ENCODE measurements around the gene ADAMTSL3. TPM values are rescaled to one million over a fixed set of nuclear protein-coding genes. Genes with fewer than 3 reads are reported as not detected.

ADAMTSL3 gene
- polyA plus RNA-seq, 1 donor from 2014 or later, result 0.51 TPM

DNA sequence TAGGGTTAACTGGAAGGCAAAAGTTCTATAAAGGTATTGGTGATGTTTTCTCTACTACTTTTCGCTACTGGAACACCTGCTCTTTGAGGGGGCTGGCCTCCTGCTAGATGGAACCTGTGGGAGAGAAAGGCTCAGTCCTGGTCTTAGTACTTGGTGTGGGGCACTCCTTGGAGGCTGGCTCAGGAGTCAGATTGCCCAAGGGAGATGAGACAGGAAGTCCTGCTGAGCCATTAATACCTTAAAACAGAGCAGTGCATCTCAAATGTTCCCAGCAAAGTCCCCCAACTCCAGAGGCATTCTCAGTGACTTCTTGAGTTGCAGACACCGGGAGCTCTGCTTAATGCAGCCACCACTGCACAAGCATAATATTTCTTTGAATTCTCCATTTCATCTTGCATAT lies 3.1 kb upstream of the ADAMTSL3 start:
- Histone ChIP-seq H2AFZ (ENCODE audit: low read depth, low read length) (no peak overlapping the region), H3K9ac (ENCODE audit: low read length) (no peak overlapping the region), H3K9me2 (ENCODE audit: insufficient read depth, low read length) (no peaks in the 10 kb centered on the region), H3K9me3 (ENCODE audit: low read length) (peaks cover 9% of the 10 kb centered on the region), H4K20me1 (ENCODE audit: insufficient read depth) (no peaks in the 10 kb centered on the region), H3K4me3 (ENCODE audit: low read length) (no peak overlapping the region), H3K27ac (ENCODE audit: low read length) (no peak overlapping the region), H3K79me2 (replicated peaks; ENCODE audit: insufficient read depth, low read length) (no peaks in the 10 kb centered on the region), H3K36me3 (ENCODE audit: insufficient read depth, low read length) (no peaks in the 10 kb centered on the region), H3K27me3 (ENCODE audit: insufficient read depth, low read depth, low read length) (peaks cover 45% of the 10 kb centered on the region), H3K4me2 (ENCODE audit: low read length) (no peak overlapping the region), H3F3A (ENCODE audit: insufficient read depth, low read length, poor library complexity, severe bottlenecking) (no peaks in the 10 kb centered on the region)
- TF ChIP-seq EZH2 (IDR thresholded peaks at IDR 0.05; ENCODE audit: borderline replicate concordance, insufficient read depth, low read length, poor library complexity, severe bottlenecking), result no peak
- TF ChIP-seq EP300 (conservative IDR thresholded peaks at IDR 0.05; ENCODE audit: poor library complexity, severe bottlenecking), result no peak
- TF ChIP-seq CTCF (IDR thresholded peaks at IDR 0.05; ENCODE audit: poor library complexity, severe bottlenecking), result no peak
- TF ChIP-seq REST (IDR thresholded peaks at IDR 0.05; ENCODE audit: borderline replicate concordance), result no peak
- TF ChIP-seq MXI1 (conservative IDR thresholded peaks at IDR 0.05; ENCODE audit: poor library complexity, severe bottlenecking), result no peak
- TF ChIP-seq SMC3 (conservative IDR thresholded peaks at IDR 0.05; ENCODE audit: poor library complexity), result no peak
- TF ChIP-seq RAD21 (conservative IDR thresholded peaks at IDR 0.05), result no peak
- TF ChIP-seq TAF1 (IDR thresholded peaks at IDR 0.05; ENCODE audit: low read depth), result no peak
- no peak for TF ChIP-seq POLR2AphosphoS5 (IDR thresholded peaks at IDR 0.05)

DNA sequence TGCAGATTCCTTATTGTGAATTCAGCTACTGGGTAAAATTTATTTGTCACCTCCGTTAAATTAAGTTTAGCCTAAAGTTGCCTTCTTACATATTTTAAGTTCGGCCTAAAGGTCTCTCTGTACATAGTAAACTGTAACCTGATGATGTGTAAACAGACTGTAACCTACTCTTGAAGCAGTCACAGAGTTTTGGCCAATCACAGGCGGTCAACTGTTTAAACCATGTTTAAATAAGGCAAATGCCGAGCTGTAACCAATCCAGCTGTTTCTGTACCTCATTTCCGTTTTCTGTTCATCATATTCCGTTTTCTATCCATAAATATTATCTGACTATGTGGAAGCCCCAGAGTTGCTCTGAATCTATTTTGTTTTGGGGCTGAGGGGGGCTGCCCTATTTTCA lies 2.4 kb upstream of the ADAMTSL3 start:
- Histone ChIP-seq H3K9me2 (ENCODE audit: insufficient read depth, low read length) (no peaks in the 10 kb centered on the region), H3K27me3 (ENCODE audit: insufficient read depth, low read depth, low read length) (peaks cover 52% of the 10 kb centered on the region), H3K79me2 (replicated peaks; ENCODE audit: insufficient read depth, low read length) (no peaks in the 10 kb centered on the region), H4K20me1 (ENCODE audit: insufficient read depth) (no peaks in the 10 kb centered on the region), H3K4me2 (ENCODE audit: low read length) (no peak overlapping the region), H3K4me3 (ENCODE audit: low read length) (no peak overlapping the region), H3F3A (ENCODE audit: insufficient read depth, low read length, poor library complexity, severe bottlenecking) (no peaks in the 10 kb centered on the region), H3K9ac (ENCODE audit: low read length) (no peak overlapping the region), H2AFZ (ENCODE audit: low read depth, low read length) (no peak overlapping the region), H3K27ac (ENCODE audit: low read length) (no peak overlapping the region), H3K9me3 (ENCODE audit: low read length) (peaks cover 9% of the 10 kb centered on the region), H3K36me3 (ENCODE audit: insufficient read depth, low read length) (no peaks in the 10 kb centered on the region)
- TF ChIP-seq EZH2 (IDR thresholded peaks at IDR 0.05; ENCODE audit: borderline replicate concordance, insufficient read depth, low read length, poor library complexity, severe bottlenecking) (no peak), POLR2AphosphoS5 (IDR thresholded peaks at IDR 0.05) (no peak), EP300 (conservative IDR thresholded peaks at IDR 0.05; ENCODE audit: poor library complexity, severe bottlenecking) (no peak), REST (IDR thresholded peaks at IDR 0.05; ENCODE audit: borderline replicate concordance) (no peak), SMC3 (conservative IDR thresholded peaks at IDR 0.05; ENCODE audit: poor library complexity) (no peak), TAF1 (IDR thresholded peaks at IDR 0.05; ENCODE audit: low read depth) (no peak), CTCF (IDR thresholded peaks at IDR 0.05; ENCODE audit: poor library complexity, severe bottlenecking) (no peak), RAD21 (conservative IDR thresholded peaks at IDR 0.05) (no peak), MXI1 (conservative IDR thresholded peaks at IDR 0.05; ENCODE audit: poor library complexity, severe bottlenecking) (no peak)

All from neural cell (in vitro differentiated cells).